Stimulated activated CD4-positive, alpha-beta T cell treated with anti-CD3 and anti-CD28 coated beads, Interleukin-1b, Interleukin-23, amount 100 ng/mL, for 48 hours (primary cell): ENCODE results near the gene SMPD4.
"Not testable (repeated sequence)": the region's sequence is repeated elsewhere in the genome, so short reads cannot be mapped to it uniquely, and the experiment has no call there.

Experiments
- DNase-seq: peaks from one replicate; pipeline ENCODE4 v3.0.0-alpha.2; 2020

Gene SMPD4

GRCh38 chr2:130157354-130157753 lies 24.0 kb downstream of the SMPD4 start:
- not testable (repeated sequence) for DNase-seq

- DNase-seq: no peak
These were observed 24.8 kb downstream of the SMPD4 start for GRCh38 chr2:130156624-130157004.

- not testable (repeated sequence) for DNase-seq
These were observed 25.3 kb downstream of the SMPD4 start for GRCh38 chr2:130155956-130156623.

- no peak for DNase-seq
These were observed 26.3 kb downstream of the SMPD4 start for GRCh38 chr2:130154773-130155765.

GRCh38 chr2:130154423-130154770 lies 27.0 kb downstream of the SMPD4 start:
- not testable (repeated sequence) for DNase-seq

GRCh38 chr2:130153721-130154422 lies 27.5 kb downstream of the SMPD4 start:
- DNase-seq: not testable (repeated sequence)

GRCh38 chr2:130152816-130153595 lies 28.4 kb downstream of the SMPD4 start:
- DNase-seq: no peak

- DNase-seq: not testable (repeated sequence)
These were observed 29.1 kb downstream of the SMPD4 start for GRCh38 chr2:130152136-130152815.

- DNase-seq: not testable (repeated sequence)
These were observed 30.3 kb downstream of the SMPD4 start for GRCh38 chr2:130151145-130151512.

- no peak for DNase-seq
These were observed 30.9 kb downstream of the SMPD4 start for GRCh38 chr2:130150181-130151144.

- DNase-seq: not testable (repeated sequence)
These were observed 32.9 kb downstream of the SMPD4 start for GRCh38 chr2:130148515-130148914.

GRCh38 chr2:130145006-130145414 lies 36.4 kb downstream of the SMPD4 start, which contains the start of gene CCDC74B:
Gene CCDC74B, minus strand, starts transcription at chr2:130145112. Its CDS starts 116 bp downstream, at chr2:130144996.
- peak; percentile 52 for DNase-seq

- DNase-seq: not testable (repeated sequence)
These were observed 37.9 kb downstream of the SMPD4 start for GRCh38 chr2:130143266-130144039.

- DNase-seq: not testable (repeated sequence)
These were observed 38.8 kb downstream of the SMPD4 start for GRCh38 chr2:130142396-130143265.

GRCh38 chr2:130141645-130142370 lies 39.6 kb downstream of the SMPD4 start:
- not testable (repeated sequence) for DNase-seq

GRCh38 chr2:130141002-130141401 lies 40.4 kb downstream of the SMPD4 start:
- not testable (repeated sequence) for DNase-seq

- DNase-seq: not testable (repeated sequence)
These were observed 40.9 kb downstream of the SMPD4 start for GRCh38 chr2:130140516-130140915.
